GM12865 (cell line): ENCODE data around the gene RBBP9.
A peak's percentile ranks its signal among the peaks of the same experiment; 100 is the strongest.
"Not testable (repeated sequence)": the region's sequence is repeated elsewhere in the genome, so short reads cannot be mapped to it uniquely, and the experiment has no call there.

Experiments
- DNase-seq: peaks from one replicate; pipeline ENCODE4 v3.0.0; 2010; ENCODE audit warnings: low read depth
- H3K4me3 ChIP-seq: 2 replicates; pipeline ENCODE4 v1.5.1; 2011; ENCODE audit warnings: mild to moderate bottlenecking, low read depth, low read length, control low read depth
- TF ChIP-seq, protein P1 (sequence below): IDR thresholded peaks from 2 replicates; pipeline ENCODE4 v1.5.1; 2011; ENCODE audit warnings: low read length, control low read depth, low read depth, inconsistent platforms; ENCODE audit not compliant: insufficient read depth; ENCODE audit errors: missing control alignments

Gene RBBP9

DNA sequence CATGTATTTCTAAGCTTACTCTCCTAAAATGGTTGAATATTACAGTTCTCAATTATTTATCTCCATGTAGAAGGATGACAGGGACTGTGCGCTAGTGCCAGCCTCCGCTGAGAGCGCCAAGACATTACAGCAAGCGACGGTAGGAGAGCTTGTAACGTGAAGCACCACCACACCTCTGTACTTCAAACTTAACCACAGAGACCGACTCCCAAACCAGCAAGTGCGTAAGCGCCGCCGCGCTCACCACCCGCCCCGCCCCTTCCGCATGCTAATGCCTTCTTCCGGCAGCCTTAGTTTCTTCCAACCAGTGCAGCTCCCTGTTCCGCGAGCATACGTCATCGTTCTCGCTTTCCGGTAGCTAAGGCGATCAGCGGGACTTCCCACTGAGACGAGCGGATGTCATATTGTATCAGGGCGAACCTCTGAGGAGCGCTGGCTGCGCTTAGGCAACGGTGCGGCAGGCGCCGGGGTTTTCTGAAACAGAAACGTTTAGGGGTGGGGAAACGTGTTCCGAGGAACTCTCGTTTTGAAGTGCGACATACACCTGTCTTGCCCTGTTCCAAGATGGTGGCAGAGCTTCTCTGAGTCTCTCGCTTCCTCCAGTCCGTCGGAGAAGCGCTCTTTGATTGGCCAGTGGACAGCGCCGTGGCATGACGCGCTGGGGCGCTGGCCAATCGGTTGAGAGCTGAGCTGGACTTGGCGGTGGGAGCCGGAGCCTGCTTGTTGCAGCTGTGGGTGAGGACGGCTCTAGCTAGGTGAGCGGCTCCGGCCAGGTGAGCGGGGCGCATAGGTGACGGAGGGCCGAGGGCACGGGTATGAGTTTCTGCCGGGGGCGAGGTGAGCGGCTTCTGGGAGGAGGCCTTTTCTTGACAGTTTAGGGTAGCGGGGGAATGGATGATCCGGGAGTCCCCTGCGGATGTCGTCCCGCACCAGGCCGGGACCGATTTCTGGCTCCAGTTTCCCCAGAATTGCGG, 10.5 kb upstream of the RBBP9 start, which contains the start of gene SEC23B:
Gene SEC23B, plus strand, starts transcription at position 723 of the 974 bp plus-strand sequence. CDS start 2,896 bp downstream, outside the sequence.
- peak within 1 kb of the TSS; percentile 97 for H3K4me3 ChIP-seq
- DNase-seq = peak; percentile 98
- TF ChIP-seq, protein P1, sequence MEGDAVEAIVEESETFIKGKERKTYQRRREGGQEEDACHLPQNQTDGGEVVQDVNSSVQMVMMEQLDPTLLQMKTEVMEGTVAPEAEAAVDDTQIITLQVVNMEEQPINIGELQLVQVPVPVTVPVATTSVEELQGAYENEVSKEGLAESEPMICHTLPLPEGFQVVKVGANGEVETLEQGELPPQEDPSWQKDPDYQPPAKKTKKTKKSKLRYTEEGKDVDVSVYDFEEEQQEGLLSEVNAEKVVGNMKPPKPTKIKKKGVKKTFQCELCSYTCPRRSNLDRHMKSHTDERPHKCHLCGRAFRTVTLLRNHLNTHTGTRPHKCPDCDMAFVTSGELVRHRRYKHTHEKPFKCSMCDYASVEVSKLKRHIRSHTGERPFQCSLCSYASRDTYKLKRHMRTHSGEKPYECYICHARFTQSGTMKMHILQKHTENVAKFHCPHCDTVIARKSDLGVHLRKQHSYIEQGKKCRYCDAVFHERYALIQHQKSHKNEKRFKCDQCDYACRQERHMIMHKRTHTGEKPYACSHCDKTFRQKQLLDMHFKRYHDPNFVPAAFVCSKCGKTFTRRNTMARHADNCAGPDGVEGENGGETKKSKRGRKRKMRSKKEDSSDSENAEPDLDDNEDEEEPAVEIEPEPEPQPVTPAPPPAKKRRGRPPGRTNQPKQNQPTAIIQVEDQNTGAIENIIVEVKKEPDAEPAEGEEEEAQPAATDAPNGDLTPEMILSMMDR = no peak

DNA sequence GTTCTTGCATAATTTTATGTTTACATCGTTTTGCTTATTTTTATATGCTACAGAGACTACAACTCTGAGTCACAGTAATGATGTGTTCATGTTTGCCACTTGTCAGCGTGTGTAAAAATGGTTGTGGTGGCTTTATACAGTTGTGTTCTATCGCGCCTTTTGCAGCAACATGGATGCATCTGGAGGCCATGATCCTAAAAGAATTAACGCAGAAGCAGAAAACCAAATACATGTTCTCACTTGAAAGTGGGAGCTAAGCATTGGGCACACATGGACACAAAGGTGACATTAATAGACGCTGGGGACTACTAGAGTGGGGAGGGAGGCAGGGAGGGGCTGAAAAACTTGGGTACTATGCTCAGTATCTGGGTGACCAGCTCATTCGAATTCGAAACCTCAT, 9.7 kb upstream of the RBBP9 start:
- TF ChIP-seq, protein P1 = no peak
- peak overlapping the region; percentile 97 for H3K4me3 ChIP-seq
- peak; percentile 7 for DNase-seq

GRCh38 chr20:18504479-18505060, 7.5 kb upstream of the RBBP9 start:
- H3K4me3 ChIP-seq = no peak overlapping the region

GRCh38 chr20:18501672-18502071, 4.6 kb upstream of the RBBP9 start:
- not testable (repeated sequence) for DNase-seq, H3K4me3 ChIP-seq

More at GRCh38 chr20:18504479-18505060, 7.5 kb upstream of the RBBP9 start:
- TF ChIP-seq, protein P1 = no peak
- no peak for DNase-seq

DNA sequence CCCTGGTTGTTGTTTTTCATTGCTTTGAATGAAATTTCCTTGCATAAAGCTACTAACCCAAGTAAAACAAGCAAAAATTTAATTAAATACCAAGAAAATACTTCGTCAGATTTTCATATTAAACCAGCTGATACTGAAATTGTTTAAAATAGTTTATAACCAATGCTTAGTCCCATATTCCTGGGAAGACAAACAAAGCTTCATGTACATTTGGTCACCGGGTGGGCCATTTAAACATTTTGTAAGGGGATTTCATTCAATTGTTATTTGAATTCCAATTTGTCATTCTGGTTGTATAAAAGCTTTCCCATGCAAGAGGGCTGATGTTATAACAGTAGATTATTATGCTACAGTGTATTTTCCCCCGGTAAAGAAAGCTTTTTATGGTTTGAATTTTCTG, 578 bp upstream of the RBBP9 start:
- H3K4me3 ChIP-seq = peak overlapping the region; percentile 79
- TF ChIP-seq, protein P1 = no peak
- no peak for DNase-seq

GRCh38 chr20:18496042-18496441, 983 bp downstream of the RBBP9 start:
- DNase-seq = peak; percentile 47
- TF ChIP-seq, protein P1 = no peak
- peak overlapping the region; percentile 79 for H3K4me3 ChIP-seq

GRCh38 chr20:18488301-18488700, 8.7 kb downstream of the RBBP9 start:
- no peak for DNase-seq
- no peak overlapping the region for H3K4me3 ChIP-seq
- TF ChIP-seq, protein P1 = no peak
